COLO668 (cell line): Measurements from ENCODE around the gene F2.
"Not testable (repeated sequence)": the region's sequence is repeated elsewhere in the genome, so short reads cannot be mapped to it uniquely, and the experiment has no call there.

ENCODE experiments used
- DNase-seq: peaks from one replicate; lab custom pipeline; 2025; ENCODE audit not compliant: unreplicated experiment; lab: John Stamatoyannopoulos, UW

F2 gene

DNA sequence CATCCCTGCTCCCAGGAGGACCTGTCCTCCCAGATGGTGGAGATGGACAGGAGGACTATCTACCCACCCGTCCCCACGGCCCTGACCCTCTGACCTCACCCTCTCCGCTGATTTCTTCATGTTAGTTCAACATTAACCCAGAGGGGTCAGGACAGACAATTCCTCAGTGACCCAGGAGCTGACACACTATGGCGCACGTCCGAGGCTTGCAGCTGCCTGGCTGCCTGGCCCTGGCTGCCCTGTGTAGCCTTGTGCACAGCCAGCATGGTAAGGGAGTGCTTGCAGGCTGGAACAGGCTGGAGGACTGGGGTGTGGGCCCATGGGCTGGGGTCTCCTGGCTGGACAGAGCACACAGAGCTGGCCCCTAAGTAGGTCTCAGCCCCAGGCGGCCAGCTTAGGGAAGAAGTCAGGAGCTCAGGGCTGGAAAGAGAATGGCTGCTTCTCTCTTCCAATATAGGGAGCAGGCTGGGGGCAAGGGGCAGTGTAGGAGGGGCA lies at the start of gene F2:
Gene F2, plus strand, starts transcription at position 166 of the 495 bp plus-strand sequence. Its CDS starts 23 bp downstream, at position 189.
- no peak for DNase-seq

DNA sequence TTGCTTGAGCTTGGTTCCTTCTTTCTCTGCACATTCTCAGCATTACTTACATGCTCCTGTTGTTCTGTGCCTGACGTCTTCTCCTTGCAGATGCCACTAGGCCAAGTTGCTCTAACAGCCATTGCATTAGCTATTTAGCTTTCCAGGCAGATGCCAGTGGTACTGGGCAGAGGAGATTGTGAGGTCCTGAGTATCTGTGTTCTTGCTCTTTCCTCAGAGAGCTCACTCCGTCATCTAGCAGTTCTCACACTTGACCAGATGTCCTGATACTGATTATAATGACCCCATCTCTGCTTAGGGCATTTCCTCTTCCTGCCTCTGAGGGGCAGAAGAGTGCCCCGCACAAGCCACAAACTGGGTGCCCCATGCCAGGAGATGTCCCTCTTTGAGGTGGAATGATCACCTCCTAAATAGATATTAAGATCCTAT lies 49.3 kb upstream of the F2 start:
- DNase-seq, result no peak

DNA sequence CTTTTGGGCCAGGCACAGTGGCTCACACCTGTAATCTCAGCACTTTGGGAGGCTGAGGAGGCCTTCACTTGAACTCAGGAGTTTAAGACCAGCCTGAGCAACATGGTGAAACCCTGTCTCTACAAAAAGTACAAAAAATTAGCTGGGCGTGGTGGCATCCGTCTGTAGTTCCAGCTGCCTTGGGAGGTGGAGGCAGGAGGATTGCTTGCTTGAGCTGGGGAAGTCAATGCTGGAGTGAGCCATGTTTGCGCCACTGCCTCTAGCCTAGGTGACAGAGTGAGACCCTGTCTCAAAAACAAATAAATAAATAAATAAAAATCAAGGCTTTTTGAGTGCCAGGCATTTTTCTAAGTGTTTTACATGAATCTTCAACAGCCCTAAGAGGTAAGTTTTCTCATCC lies 48.5 kb upstream of the F2 start:
- DNase-seq, result not testable (repeated sequence)

DNA sequence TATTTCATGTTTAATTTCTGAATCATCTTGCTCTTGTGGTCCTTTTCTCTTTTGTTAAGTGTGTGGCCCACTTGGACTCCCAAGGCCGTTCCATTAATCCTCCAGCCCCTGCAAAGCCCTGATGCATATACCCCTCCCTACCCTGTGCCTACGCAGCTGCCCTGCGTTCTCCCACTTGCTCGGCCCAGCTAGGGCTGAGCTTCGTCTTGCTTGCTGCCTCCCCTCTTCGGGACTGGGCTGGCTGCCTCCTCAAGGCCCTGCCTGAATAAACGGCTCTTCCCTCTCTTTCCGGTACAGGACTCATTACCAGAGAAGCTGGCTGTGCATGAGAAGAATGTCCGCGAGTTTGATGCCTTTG lies 47.1 kb upstream of the F2 start:
- DNase-seq, result no peak

DNA sequence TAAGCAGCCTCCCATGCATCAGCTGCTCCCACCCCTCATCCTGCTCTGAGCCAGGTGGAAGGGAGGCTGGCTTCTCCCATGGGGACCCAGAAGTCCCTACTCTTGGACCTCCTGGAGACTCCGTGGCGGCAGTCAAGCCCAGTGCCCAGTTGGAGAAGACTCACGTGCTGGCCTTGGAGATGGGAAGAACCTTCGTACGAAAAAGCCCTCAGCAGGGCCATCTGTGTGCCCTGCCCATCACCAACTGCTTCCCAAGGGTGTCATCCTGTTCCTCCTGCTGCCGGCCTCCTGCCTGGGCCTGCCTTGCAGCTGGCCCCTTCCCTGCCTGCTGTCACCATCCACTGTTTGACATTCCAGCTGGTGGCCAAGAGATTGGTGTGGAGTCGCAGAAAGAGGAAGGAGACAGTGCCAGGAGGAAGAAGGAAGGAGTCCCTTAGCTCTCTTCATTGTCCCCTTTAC lies 46.6 kb upstream of the F2 start:
- DNase-seq, result no peak

DNA sequence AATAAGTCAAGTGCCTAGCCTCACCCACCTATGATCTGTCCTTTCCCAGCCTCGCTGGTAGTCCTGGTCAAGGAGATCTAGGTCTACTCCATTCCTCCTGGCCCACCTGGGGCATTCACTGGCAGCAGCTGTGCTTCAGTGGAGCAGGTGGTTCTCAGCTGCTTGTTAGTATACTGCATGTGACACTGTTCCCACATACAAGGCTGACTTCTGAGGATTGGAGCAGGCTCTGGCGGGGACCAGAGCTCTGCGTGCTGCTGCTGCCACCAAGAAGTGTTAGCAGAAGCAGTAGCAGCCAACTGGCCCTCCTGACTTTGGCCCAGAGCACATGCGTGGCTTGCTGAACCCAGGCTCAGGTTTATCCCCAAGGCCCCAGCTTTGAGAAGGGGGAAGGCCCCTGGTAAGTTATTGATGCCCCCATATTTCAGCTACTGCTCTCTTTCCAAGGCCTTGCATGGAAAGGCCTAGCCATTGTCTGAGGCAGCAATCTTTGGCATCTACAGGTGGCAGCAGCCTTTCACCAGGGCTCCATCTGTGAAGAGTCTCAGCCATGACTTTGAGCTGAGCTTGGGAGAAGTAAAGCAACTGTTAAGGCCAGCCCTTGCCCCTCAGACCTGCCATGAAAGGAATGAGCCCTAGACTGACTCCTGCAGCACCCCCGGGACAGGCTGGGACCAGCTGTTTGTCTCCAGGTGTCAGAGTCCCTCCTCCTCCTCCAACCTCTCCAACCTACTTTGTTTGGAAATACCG lies 45.1 kb upstream of the F2 start:
- DNase-seq, result no peak

DNA sequence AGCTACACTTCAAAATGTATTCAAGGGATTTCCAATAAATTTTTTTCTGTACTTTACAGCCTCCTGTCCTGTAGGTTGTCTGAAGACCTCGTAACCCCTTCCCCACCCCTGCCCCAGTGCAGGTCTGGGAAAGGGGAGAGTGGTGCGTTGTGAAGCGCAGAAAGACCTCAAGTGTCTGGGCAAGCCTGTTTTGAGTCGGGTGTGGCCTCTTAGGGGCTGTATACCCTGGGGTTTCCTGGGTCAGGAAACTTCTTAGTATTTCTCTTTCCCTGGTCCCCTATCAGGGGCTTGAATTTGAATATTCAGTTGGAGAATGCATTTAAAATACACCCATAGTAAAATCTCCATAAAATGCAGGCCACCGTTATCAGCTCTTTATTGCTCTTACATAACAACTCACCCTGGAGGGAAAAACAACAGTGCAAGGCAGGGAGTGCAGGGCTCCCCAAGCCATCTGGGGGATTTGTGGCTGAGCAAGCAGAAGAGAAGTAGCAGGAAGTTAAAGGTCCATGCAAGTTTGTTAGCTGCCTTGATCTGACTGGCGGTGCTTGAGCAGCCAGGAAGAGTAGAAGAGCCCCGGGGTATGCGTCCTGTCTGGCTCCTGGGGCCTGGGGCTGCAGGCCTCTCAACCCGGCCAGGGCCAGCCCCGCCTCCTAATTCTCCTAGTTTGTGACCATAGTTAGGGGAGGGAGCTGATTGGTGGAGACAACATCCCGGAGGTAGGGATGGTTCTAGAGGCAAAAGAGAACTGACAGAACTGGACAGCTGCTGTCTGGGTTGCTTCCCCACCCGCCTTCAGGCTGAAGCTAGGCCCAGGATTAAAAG lies 44.3 kb upstream of the F2 start:
- no peak for DNase-seq

DNA sequence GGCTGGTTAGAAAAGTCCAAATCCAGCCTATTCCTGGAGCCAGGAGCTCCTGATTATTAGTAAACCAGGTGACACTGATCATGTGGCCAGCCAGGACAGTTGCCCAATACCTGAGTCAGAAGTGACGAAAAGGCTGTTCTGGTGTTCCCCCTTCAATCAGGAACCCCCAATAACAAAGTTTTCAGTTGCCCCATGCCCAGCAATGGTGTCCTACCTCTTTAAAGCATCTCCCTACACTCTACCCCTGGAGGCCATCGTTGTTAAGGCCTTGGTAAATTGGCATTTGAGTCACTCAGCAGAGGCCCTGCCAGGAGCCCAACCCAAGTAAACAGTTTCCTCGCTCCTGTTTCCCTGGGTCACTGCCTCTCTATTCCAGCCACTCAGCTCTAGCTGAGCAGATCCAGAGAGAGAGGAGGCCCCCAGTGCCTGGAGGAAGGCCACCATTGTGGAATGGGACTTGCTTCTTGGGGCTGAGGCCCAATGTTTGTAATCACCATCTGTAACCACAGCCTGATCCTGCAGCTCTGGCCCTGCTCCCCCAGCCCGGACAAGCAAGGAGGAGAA lies 43.6 kb upstream of the F2 start:
- no peak for DNase-seq

DNA sequence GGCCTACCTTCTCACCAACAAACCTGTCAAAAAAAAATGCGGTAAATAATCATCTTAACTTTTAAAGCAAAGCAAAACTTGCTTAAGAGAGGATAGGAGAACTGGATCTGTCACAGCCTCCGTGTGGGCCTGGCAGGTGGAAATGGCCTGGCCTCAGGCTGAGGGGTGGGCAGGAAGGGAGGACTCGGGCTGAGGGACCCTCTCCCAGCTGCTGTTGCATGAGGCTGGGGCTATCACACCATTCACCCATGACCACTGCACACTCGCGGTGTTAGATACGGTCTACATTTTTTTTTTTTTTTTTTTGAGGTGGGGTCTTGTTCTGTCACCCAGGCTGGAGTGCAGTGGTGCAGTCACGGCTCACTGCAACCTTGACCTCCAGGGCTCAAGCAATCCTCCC lies 43.1 kb upstream of the F2 start:
- no peak for DNase-seq

DNA sequence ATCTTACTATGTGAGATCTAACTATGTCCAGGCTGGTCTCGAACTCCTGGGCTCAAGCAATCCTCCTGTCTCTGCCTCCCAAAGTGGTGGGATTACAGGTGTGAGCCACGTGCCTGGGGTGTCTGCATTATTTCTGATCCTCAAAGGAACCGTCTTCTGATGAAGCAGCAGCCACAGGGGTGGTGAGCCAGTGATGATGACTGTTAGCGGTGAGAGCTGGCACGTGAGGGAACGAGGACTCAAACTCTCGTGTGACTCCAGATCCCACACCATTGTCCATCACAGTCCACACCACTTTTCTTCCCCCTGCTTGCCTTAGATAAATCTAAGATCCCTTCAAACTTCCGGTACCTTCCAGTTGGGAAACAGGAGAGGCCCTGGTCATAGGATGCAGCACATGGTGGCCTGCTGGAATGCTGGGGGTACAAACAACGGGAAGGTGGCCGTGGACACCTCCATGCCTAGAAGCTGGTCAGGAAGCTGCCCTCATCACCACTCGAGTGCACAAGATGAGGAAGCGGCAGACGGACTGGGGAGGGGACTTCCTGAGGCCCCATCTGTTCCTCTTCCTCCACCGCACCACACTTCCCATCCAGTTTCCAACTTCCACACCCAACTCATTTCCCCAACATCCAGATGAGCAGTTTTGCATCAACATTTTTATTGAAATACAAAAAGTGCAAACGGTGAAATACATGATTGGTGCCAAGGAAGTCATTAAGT lies 42.4 kb upstream of the F2 start:
- DNase-seq, result no peak

DNA sequence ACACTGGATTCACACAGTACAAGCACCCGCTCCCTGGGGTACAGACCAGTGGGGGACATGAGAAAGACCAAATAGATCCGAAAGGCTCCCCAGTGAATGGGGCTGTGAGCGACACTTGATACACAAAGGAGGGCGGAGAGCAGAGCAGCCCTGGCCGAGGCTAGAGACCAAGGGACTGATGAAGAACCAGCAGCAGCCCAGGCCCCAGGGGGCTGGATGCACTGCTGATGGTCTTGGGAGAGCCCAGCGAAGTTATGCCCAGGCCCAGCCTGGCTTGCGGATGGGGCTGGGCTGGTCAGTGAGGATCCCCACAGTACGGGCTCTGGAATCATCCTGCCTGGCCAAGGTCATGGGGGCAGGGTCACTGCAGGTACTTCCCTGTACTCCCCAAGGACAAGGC lies 41.8 kb upstream of the F2 start:
- DNase-seq, result no peak

DNA sequence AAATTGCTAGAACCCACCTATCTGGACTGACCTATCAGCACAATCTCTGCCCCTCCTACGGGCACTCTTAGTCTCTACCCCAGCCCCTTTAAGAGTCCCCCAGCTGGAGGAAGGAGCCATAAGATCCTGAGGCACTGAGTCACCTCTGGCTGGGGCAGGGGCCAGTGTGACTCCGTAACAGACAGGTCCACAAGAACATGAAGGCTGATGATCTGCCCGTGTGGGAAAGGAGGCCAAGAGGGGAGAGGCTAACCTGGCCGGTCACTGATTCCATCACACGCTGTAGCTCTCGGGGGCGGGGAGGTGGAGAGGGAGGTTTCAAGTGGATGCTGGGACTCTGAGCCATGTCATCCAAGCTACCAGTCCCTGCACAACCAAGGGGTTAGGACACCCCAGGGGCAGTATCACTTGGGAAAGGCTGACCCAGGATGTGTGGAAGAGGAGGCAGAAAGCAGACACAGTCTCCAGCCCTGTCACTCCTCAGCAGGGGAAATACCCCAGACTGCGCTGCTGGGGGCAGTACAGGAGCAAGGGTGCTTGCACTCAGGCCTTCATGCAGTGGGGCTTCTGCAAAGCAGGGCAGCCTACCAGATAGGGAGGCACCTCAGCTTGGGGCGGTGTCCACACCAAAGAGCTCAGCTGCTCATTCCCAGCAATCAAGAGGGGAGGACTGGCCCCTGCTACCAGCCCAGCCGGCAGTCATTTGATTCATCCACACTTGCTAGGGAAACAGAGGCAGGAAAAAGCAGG lies 40.8 kb upstream of the F2 start:
- no peak for DNase-seq

DNA sequence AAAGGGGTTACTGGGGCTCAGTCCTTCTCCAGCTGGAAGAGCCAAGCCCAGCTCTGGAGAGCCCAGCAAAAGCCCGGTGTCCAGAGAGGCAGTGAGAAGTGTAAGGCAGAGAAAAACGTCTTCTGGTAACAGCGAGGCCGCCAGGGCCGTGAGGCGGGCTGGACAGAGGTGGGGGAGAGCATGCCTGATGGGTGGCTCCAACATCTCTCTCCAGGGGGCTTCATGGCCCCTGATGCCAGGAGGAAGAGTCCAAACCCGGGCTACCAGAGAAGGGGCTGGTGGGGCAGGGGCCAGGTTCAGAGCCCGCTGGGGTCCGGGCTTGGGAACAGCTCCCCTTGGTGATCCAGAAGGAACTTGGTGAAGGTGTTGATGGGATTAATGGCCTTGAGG lies 40.3 kb upstream of the F2 start:
- no peak for DNase-seq

DNA sequence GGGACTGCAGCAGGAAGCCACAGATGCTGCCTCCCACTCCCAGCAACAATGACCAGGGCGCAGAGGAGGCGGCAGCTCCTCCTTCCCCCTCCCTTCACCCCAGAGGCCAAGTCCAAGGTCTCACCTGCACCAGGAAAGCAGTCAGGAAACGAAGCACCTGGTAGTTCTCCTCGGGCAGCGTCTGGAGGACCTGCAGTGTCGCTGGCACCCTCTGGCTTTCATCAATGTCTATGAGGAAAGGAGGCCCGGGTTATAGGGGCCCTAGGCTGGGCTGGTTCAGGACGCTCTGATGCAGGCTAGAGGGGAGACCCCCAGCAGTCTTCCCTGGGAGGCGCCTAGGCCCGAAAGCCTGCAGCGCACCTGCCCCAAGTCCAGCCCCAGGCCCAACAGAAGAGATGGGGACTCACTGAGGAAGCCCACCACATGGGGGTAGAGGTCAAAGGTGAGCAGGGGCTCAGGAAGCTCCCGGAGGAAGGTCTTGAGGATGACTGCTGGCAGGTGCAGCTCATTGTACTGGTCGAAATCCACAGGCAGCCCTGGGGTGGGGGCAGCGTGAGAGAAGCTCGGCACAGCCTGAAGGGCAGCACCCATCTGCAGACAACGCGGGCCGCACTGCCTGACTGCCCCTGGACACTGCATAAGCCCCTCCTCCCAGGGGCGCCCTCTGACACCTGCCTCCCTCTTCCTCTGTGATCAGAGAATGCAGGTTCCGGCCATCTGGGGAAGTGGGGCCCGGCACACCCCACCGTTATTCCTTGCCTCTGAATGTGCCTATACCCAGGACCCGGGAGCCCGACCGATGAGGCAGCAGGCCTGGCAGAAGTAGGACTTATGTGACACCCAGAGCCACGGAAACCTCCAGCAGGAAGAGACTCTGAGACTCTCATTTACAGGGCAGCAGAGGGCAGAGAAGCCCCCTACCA lies 39.5 kb upstream of the F2 start:
- no peak for DNase-seq

DNA sequence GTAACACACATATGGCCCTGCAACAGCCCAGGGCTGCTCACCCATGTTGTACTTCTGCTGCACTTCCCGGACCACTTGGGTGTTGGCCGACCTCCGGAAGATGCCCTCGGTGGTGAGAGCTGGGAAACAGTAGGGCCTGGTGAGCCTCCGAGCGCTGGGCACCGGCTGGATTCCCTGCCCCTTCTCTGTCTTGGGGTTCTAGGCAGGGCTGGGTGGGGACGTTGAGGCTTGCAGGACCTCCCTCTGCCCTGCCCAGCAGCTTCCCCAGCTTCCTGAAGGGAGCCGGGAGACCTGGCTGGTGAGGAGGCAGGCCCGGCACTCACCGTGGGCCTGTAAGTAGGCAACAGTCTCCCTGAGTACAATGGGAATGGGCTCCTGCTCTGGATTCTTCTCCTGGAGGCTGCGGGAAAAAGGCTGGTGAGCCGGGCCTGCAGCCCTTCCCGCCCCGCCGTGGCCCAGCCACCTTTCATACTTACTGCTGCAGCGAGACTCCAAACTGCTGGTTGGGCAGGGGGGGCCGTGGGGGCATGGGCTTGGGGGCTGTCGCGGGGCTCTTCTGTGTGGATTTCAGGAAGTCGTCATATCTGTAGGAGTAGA lies 38.8 kb upstream of the F2 start:
- no peak for DNase-seq

DNA sequence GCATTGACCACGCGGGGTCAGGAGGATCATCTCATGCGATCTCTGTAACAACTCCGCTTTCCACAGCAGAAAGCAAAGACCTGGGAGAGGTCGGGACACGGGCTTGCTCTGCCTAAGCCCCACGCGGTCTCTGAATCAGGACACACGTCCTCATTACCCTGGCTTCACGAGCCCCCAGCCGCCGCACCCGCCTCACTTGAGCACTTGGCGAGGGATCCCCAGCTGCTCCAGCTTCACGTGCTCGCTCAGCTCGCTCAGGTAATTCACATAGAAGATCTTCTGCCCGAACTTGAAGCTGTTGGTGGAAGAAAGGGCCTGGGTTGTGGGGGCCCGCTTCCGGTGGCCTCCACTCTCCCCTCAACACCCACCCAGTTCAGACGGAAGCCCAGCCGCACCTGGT lies 38.2 kb upstream of the F2 start:
- no peak for DNase-seq

DNA sequence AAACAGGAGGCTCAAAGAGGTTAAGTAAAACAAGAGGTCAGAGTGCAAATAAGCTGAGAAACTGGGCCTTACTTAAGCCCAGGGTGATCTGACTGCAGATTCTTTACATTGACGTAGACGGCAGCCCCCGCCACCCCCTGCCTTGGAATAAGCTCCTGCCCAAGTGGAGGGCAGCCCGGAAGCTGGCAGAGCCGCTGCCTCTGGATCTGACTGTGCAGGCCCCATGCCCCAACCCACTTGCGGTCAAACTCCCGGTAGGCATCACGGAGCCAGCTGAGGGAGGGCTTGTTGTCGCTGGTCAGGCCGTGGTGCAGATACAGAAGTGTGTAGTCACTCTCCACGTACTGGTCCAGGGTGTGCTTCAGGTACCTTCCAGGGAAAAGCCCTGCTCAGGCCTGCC lies 37.2 kb upstream of the F2 start:
- no peak for DNase-seq

DNA sequence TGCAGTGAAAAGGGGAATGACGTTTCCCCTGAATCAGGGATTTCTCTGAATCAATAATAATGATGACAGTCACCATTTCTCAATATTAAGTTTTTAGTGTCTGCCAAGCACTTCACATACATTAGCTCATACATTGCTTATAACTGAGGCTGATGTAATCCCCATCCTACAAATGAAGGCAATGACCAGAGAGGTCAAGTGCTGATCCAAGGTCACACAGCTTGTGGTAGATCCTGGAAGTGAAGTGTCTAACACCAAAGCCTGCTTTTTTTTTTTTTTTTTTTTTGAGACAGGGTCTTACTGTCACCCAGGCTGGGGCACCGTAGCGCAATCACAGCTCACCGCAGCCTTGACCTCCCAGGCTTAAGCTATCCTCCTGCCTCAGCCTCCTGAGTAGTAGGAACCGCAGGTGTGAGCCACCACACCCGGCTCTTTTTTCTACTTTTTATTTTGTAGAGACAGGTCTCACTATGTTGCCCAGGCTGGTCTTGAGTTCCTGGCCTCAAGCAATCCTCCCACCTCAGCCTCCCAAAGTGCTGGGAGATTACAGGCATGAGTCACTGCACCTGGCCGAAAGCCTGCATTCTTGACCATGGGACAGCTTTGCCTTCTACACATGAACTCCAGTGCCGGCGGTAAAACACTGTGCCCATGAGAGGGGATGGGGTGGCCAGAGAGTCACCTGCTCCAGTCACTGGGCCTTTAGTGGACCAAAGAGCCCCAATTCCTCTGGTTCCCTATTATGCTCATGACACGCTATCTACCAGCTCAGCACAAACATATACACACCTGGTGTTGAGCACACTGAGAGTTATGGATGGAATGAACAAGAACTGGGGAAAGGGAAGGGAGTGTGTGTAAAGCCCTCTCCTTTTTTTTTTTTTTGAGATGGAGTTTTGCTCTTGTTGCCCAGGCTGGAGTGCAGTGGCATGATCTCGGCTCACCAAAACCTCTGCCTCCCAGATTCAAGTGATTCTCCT lies 36.0 kb upstream of the F2 start:
- no peak for DNase-seq
